Endothelial cell of umbilical vein (primary cell): ENCODE measurements around the gene CAPS. TPM values are rescaled to one million over a fixed set of nuclear protein-coding genes. Genes with fewer than 3 reads are reported as not detected.

Experiments
- BruUV-seq: library from RNA; stranded (reverse); fragments of 400-500 nt; replicated peaks from 2 replicates; lab custom pipeline; 2021; lab: Mats Ljungman, UMichigan
- CTCF ChIA-PET: fragments of 300-600, 350-600 bp; sonication (Branson Sonifier 250); formaldehyde crosslinking; loops from one replicate; lab custom pipeline; 2021; ENCODE audit warnings: antibody characterized with exemption, inconsistent platforms; lab: Charles Lee
- POLR2A ChIA-PET: fragments of 300-600, 350-600 bp; sonication (Branson Sonifier 250); formaldehyde crosslinking; loops from one replicate; lab custom pipeline; 2021; ENCODE audit warnings: antibody characterized with exemption, inconsistent platforms; lab: Charles Lee
- DNase-seq: peaks from one replicate; pipeline ENCODE4 v3.0.0-alpha.2; 2011; ENCODE audit warnings: low read depth, low spot score
- FAIRE-seq: peaks from 2 replicates; lab custom pipeline; 2011; peaks lifted over from hg19 to GRCh38; lab: Jason Lieb, UNC
- H2AFZ ChIP-seq: 2 replicates; pipeline ENCODE4 v1.6.0; 2012; ENCODE audit warnings: low read depth, low read length, control low read depth, inconsistent platforms
- H3K27ac ChIP-seq: 2 replicates; pipeline ENCODE4 v1.5.1; 2011; ENCODE audit warnings: low read depth, mild to moderate bottlenecking, control low read depth, low read length, moderate library complexity; ENCODE audit not compliant: insufficient read depth
- H3K27me3 ChIP-seq, 2 experiments: 2 replicates each; pipeline versions ENCODE4 v1.6.0 to v1.6.1; 2011; ENCODE audit warnings: low read length in 2 of 2, mixed read lengths in 1 of 2; ENCODE audit not compliant: control insufficient read depth in 2 of 2, insufficient read depth in 2 of 2
- H3K36me3 ChIP-seq, 2 experiments: 2 replicates in 1 of 2; 3 replicates in 1 of 2; pipeline ENCODE4 v1.5.1; 2011; ENCODE audit warnings: low read length in 2 of 2, mild to moderate bottlenecking in 1 of 2, moderate library complexity in 1 of 2; ENCODE audit not compliant: control insufficient read depth in 2 of 2, insufficient read depth in 2 of 2; ENCODE audit errors: extremely low read depth in 1 of 2
- H3K4me1 ChIP-seq: 3 replicates; pipeline ENCODE4 v1.5.1; 2011; ENCODE audit warnings: mild to moderate bottlenecking, low read length; ENCODE audit not compliant: control insufficient read depth, insufficient read depth; ENCODE audit errors: extremely low read depth
- H3K4me2 ChIP-seq: 2 replicates; pipeline ENCODE4 v1.6.1; 2011; ENCODE audit warnings: low read length, control low read depth, mixed read lengths; ENCODE audit not compliant: insufficient read depth
- H3K4me3 ChIP-seq, 3 experiments: fragments of 200-600 bp in 1 of 3; sonication (generic), shearing (Covaris generic) in 1 of 3; replicated peaks in 1 of 3; 2 replicates each; pipeline ENCODE4 v1.5.1; 2011 to 2016; ENCODE audit warnings: control low read depth in 3 of 3, low read length in 3 of 3, mild to moderate bottlenecking in 2 of 3, inconsistent platforms in 1 of 3, low read depth in 1 of 3, moderate library complexity in 1 of 3; ENCODE audit not compliant: insufficient read depth in 1 of 3
- H3K79me2 ChIP-seq: 2 replicates; pipeline ENCODE4 v1.6.0; 2012; ENCODE audit warnings: low read length, inconsistent platforms; ENCODE audit not compliant: control insufficient read depth, insufficient read depth
- H3K9ac ChIP-seq: replicated peaks from 2 replicates; pipeline ENCODE3; 2011; ENCODE audit warnings: low read length, control low read depth; ENCODE audit not compliant: insufficient read depth; ENCODE audit errors: extremely low read depth
- H3K9me1 ChIP-seq: replicated peaks from 3 replicates; pipeline ENCODE4 v1.6.0; 2011; ENCODE audit warnings: mild to moderate bottlenecking, low read length; ENCODE audit not compliant: control insufficient read depth, insufficient read depth; ENCODE audit errors: extremely low read depth
- H3K9me3 ChIP-seq: replicated peaks from 2 replicates; pipeline ENCODE4 v1.5.1; 2012; ENCODE audit warnings: low read length, inconsistent platforms; ENCODE audit not compliant: control insufficient read depth, insufficient read depth
- H4K20me1 ChIP-seq: replicated peaks from 2 replicates; pipeline ENCODE3; 2011; ENCODE audit warnings: mild to moderate bottlenecking, low read length; ENCODE audit not compliant: control insufficient read depth, insufficient read depth; ENCODE audit errors: extremely low read depth
- CTCF ChIP-seq, 2 donors: IDR thresholded peaks; 1 replicate in 1 of 2; 2 replicates in 1 of 2; pipeline ENCODE4 v1.5.1; 2011; ENCODE audit warnings: low read length in 2 of 2, mild to moderate bottlenecking in 2 of 2, moderate library complexity in 2 of 2, control low read depth in 1 of 2, inconsistent platforms in 1 of 2, low read depth in 1 of 2; ENCODE audit not compliant: insufficient read depth in 1 of 2; ENCODE audit errors: extremely low read depth in 1 of 2
- EZH2 ChIP-seq: IDR thresholded peaks from 2 replicates; pipeline ENCODE4 v1.6.1; 2012; ENCODE audit warnings: borderline replicate concordance, low read depth, mild to moderate bottlenecking, moderate library complexity, low read length, inconsistent platforms; ENCODE audit not compliant: severe bottlenecking
- GATA2 ChIP-seq: IDR thresholded peaks from 2 replicates; pipeline ENCODE4 v1.7.0; 2011; ENCODE audit warnings: low read depth, mild to moderate bottlenecking, moderate library complexity, mixed read lengths, low read length; ENCODE audit not compliant: insufficient read length, insufficient read depth
- JUN ChIP-seq: IDR thresholded peaks from 2 replicates; pipeline ENCODE4 v1.6.1; 2011; ENCODE audit warnings: borderline replicate concordance, low read depth; ENCODE audit not compliant: insufficient read length, insufficient read depth
- MAX ChIP-seq: IDR thresholded peaks from 2 replicates; pipeline ENCODE4 v1.6.1; 2011; ENCODE audit not compliant: insufficient read depth, insufficient read length
- MYC ChIP-seq: IDR thresholded peaks from one replicate; pipeline ENCODE4 v1.6.1; 2011; ENCODE audit warnings: mild to moderate bottlenecking, low read depth, low read length
- POLR2A ChIP-seq: IDR thresholded peaks from 2 replicates; pipeline ENCODE4 v1.6.1; 2012; ENCODE audit warnings: low read depth, mild to moderate bottlenecking, control low read depth, low read length
- POLR2AphosphoS5 ChIP-seq: IDR thresholded peaks from 2 replicates; pipeline ENCODE4 v1.6.1; 2012; ENCODE audit warnings: low read depth, mild to moderate bottlenecking, control low read depth, low read length, moderate library complexity; ENCODE audit not compliant: insufficient read depth
- dilution Hi-C: fragments of 300-500 bp; cut with MboI; formaldehyde crosslinking; loops from one replicate; pipeline ENCODE4 v1.15.0; 2019; ENCODE audit warnings: low sequenced_read_pairs; ENCODE audit not compliant: extremely low pct_ligation_motif_present
- intact Hi-C: fragments of 100-400 bp; cut with micrococcal nuclease; formaldehyde crosslinking; loops from one replicate; pipeline ENCODE4 v1.10.0; 2022
- polyA plus RNA-seq, 4 experiments: library from polyadenylated mRNA; depleted of rRNA in 3 of 4; stranded (reverse) in 3 of 4; unstranded in 1 of 4; fragments of >200 nt; gene quantifications; 2 replicates each; pipeline versions ENCODE4 v1.2.1 to v1.2.3, GENCODE V29; 2011 to 2012; ENCODE audit warnings: missing spikeins in 1 of 4
- total RNA-seq: library from RNA; stranded (reverse); gene quantifications from 2 replicates; pipeline ENCODE4 v1.2.3, GENCODE V29; 2021

The CAPS gene
- total and polyA plus RNA-seq, 2 donors (not counting 3 experiments of a cell fraction or from before 2014, with no cell fraction given): 6.9 to 8.9 TPM

GRCh38 chr19:5929625-5930024, 15.6 kb downstream of the CAPS start:
- Histone ChIP-seq H3K9me1 (no peaks in the 10 kb centered on the region), H3K36me3 (peaks cover 13 to 51% of the 10 kb centered on the region in 2 experiments), H3K9me3 (no peaks in the 10 kb centered on the region), H3K27ac (no peak overlapping the region), H3K4me1 (peaks cover 13% of the 10 kb centered on the region), H3K4me2 (no peak overlapping the region), H3K9ac (no peak overlapping the region), H3K27me3 (no peaks in the 10 kb centered on the region), H3K4me3 (no peak overlapping the region), H4K20me1 (no peaks in the 10 kb centered on the region), H2AFZ (no peak overlapping the region), H3K79me2 (no peaks in the 10 kb centered on the region)
- dilution Hi-C loops: no loop called here
- POLR2A ChIA-PET: no interaction called here
- intact Hi-C loops: no loop called here
- CTCF ChIA-PET: no interaction called here
- DNase-seq: no peak
- no TSS peak for BruUV-seq
- TF ChIP-seq CTCF (IDR thresholded peaks at IDR 0.05; ENCODE audit: extremely low read depth in 1 of 2, insufficient read depth in 1 of 2, low read depth in 1 of 2, low read length in 2 of 2) (no peak), GATA2 (no peak), POLR2AphosphoS5 (no peak), MYC (no peak)
- FAIRE-seq: no peak

- ChIA-PET CTCF (no interaction called here), POLR2A (interaction anchor here (0.6 kb wide), 1 partner anchor 18 kb away, joined by 4 read pairs; no protein-coding TSS in a partner anchor)
- H3K9ac ChIP-seq: no peak overlapping the region
- no peak overlapping the region for H2AFZ ChIP-seq
- H3K9me1 ChIP-seq: no peaks in the 10 kb centered on the region
- no peak for FAIRE-seq
- no peaks in the 10 kb centered on the region for H3K79me2 ChIP-seq
- peaks cover 13 to 43% of the 10 kb centered on the region in 2 experiments for H3K36me3 ChIP-seq
- TF ChIP-seq CTCF (IDR thresholded peaks at IDR 0.05; ENCODE audit: extremely low read depth in 1 of 2, insufficient read depth in 1 of 2, low read depth in 1 of 2, low read length in 2 of 2) (no peak), MYC (no peak), MAX (no peak), GATA2 (no peak), POLR2AphosphoS5 (no peak), POLR2A (no peak), EZH2 (no peak), JUN (no peak)
- no TSS peak for BruUV-seq
- H3K4me3 ChIP-seq: no peak overlapping the region
- no peaks in the 10 kb centered on the region for H3K9me3 ChIP-seq
- no peak for DNase-seq
- no peak overlapping the region for H3K27ac ChIP-seq
- no peak overlapping the region for H3K4me2 ChIP-seq
- H3K4me1 ChIP-seq: peaks cover 29% of the 10 kb centered on the region
- H3K27me3 ChIP-seq: no peaks in the 10 kb centered on the region
- dilution Hi-C loops: no loop called here
- no peaks in the 10 kb centered on the region for H4K20me1 ChIP-seq
- intact Hi-C loops: no loop called here
Observed at GRCh38 chr19:5931251-5931650, 17.2 kb downstream of the CAPS start.
